GM12891 (cell line): Measurements from ENCODE around the gene ST7.

Experiments used
- PAX5 ChIP-seq: IDR thresholded peaks from 2 replicates; pipeline ENCODE4 v1.6.1; 2011; ENCODE audit warnings: low read length, moderate library complexity, mild to moderate bottlenecking; ENCODE audit not compliant: insufficient read depth, severe bottlenecking
- POLR2A ChIP-seq: IDR thresholded peaks from 2 replicates; pipeline ENCODE4 v1.6.1; 2011; ENCODE audit warnings: low read depth, low read length, control low read depth
- POLR2AphosphoS5 ChIP-seq: IDR thresholded peaks from 2 replicates; pipeline ENCODE4 v1.6.1; 2011; ENCODE audit warnings: low read depth, low read length, control low read depth
- SPI1 ChIP-seq: IDR thresholded peaks from 2 replicates; pipeline ENCODE4 v1.6.1; 2011; ENCODE audit warnings: low read depth, low read length, control low read depth
- TAF1 ChIP-seq: IDR thresholded peaks from 2 replicates; pipeline ENCODE4 v1.6.1; 2011; ENCODE audit warnings: low read depth, low read length, control low read depth

- TF ChIP-seq POLR2A (no peak), POLR2AphosphoS5 (no peak), TAF1 (no peak), SPI1 (no peak), PAX5 (no peak)
These were observed 66.7 kb downstream of the ST7 start for GRCh38 chr7:117019786-117020590.
